ENCODE data around the gene BRD3OS. TPM values are rescaled to one million over a fixed set of nuclear protein-coding genes. Genes with fewer than 3 reads are reported as not detected.
A peak's percentile ranks its signal among the peaks of the same experiment; 100 is the strongest.

Gene BRD3OS
- total RNA-seq, 2 donors from 2014 or later = 7.0 to 7.9 TPM

DNA sequence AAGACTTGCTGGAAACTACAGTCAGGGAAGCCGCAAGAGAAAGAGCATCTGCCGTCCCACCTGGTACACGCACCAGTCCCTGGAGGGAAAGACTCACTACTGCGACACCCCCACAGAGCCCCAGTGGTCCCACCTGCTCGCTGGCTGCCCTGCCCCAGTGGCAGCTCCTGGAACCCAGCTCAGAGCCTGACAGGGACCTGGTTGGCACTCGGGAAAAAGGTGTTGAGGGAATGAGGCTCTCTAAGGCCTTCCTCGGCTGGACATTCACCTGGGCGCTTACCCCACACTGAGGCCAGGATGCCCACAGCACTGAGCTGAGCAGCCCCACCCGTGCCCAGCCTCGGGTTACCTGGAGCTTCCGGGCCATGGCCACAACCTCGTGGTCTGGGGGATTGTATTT lies 19.7 kb downstream of the BRD3OS start:
- ATAC-seq = no peak
- no peak for DNase-seq
- intact Hi-C loops (cut with DNase I) = no loop called here

DNA sequence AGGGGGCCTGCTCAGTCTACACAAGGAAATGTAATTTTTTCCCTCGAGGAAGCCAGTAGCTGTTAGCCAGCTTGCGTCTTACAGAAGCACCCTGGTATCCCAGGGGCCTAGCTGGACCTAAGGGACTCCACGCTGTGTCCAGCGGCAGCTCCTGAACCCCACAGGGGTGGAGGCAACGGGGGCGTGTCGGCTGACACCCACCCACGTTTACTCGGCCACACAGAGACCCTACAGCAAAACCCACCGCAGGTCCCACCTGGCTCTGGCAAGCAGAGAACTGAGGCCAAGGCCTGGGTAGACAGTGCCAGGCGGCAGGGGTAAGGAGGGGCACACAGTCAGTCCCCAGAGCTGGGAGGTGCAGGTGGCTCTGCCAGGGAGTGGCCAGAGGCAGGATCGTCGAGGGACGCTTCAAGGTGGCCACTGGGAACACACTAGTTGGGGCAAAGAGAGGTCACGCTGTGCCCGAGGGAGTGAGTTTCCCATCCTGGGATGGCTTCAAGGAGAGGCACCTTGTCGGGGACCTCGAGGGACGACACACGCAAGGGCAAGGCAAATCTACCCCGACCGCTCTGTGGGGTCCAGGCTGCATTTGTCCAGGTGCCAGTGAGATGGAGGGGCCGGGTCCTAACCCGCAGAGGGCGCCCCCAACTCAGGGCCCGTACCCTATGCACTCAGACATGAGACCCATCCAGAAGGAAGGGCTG lies 20.7 kb downstream of the BRD3OS start:
- DNase-seq (no peak), ATAC-seq (no peak)

GRCh38 chr9:134046894-134047681 lies 21.8 kb downstream of the BRD3OS start:
- no peak for DNase-seq
- ATAC-seq = peak in 1 of 2 donors; percentile 5
- intact Hi-C loops (cut with DNase I) = no loop called here

More for the DNA sequence above, 20.7 kb downstream of the BRD3OS start:
- intact Hi-C loops (cut with DNase I) = no loop called here

- DNase-seq (no peak), ATAC-seq (no peak)
- intact Hi-C loops (cut with DNase I) = no loop called here
Observed at GRCh38 chr9:134047868-134048581, 22.7 kb downstream of the BRD3OS start.

- ATAC-seq (peak in 1 of 2 donors; percentile 9), DNase-seq (no peak)
- intact Hi-C loops (cut with DNase I) = no loop called here
Observed at GRCh38 chr9:134048582-134048968, 23.3 kb downstream of the BRD3OS start.

DNA sequence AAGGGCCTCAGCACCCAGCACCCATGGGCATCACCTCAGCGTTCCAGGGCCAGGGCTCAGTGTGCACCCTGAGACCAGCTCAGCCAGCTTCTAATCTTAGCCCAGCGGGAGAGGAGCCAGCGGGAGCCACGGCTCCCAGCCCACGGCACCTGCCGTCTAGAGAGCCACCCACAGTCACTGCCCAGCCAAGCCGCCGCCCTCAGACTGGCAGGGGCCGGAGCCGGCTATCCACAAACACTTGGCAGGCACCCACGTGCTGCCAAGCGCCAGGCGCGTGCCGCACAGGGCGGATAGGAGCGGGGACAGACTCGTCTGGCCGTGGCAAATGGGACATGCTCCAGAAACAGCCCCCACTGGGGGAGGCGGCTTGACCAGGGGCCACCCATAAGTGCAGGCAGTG lies 24.0 kb downstream of the BRD3OS start:
- DNase-seq = no peak
- peak; percentile 74 to 89 for ATAC-seq
- intact Hi-C loops (cut with DNase I) = no loop called here

DNA sequence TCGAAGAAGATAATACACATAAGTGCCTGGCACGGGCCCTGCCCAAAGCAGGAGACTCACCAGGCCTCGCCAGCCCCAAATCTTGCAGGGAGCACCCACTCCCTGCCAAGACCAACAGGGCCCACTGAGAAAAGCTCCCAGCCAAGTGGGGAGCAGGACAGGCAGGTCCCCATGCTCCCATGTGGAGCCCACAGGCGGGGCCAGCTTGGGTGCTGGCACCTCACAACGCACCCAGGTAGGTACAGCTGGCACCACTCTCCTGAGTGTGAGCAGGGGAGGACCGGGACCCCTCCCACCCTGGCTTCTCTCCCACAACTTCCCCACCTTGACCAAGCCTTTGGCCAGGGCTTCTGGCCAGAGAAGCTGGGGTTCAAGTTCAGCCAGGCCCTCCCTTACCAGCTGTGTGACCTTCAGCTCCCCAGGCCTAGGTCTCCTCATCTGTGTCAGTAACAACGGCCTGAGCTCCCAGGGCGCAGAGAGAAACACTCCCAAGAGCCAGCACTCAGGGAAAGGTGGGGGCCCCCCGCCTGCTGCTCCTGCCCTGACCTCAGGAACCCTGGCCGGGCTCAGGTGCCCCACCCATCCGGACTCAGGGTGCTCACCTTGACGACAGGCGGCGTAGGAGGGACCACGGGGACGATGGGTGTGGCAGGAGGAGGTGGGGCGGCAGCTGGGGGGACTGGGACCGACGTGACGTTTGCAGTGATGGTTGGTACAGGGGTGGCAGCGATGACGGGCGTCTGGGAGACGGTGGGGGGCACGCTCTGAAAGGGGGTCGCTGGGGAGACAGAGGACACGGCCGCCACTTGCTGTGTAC lies 24.7 kb downstream of the BRD3OS start:
- ATAC-seq (no peak), DNase-seq (no peak)
- intact Hi-C loops (cut with DNase I) = no loop called here

DNA sequence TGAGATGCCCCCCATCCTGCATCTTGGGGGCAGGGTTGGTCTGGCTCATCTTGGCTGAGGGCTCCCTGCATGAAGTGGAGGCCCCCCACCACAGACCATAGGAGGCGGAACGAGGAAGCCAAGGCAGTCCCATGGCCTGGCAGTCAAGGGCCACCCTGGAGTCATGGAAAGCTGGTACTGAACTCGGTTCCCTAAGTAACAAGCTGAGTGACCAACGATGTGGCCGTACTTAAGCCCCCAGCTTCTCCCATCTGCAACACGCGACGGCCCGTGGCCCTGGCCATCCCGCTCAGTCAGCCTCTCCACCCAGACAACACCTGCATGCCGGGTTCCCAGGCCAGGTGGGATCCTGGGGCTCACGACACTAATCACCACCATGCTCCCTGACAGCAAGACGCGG lies 25.4 kb downstream of the BRD3OS start:
- ATAC-seq = no peak
- no peak for DNase-seq
- intact Hi-C loops (cut with DNase I) = no loop called here

DNA sequence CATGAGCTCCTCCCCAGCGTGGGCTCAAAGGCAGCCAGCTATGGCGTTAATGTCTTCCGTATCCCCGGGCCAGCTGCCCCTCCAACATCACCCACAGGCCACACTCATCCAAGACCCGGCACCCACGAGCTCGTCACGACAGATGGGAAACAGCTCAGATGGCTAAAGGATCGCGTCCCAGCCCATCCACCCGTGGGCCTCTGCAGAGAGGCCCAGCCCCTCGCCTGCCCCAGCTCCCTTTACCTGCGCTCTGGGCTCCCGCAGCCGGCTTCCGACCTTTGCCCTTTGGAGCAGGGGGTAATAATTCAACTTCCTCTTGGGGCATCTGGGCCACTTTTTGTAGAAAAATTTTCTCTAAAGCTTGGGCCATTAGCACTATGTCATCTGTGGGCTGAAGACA lies 26.0 kb downstream of the BRD3OS start:
- ATAC-seq (no peak), DNase-seq (peak; percentile 14)
- intact Hi-C loops (cut with DNase I) = no loop called here

GRCh38 chr9:134052491-134052890 lies 27.2 kb downstream of the BRD3OS start:
- DNase-seq = peak; percentile 3
- intact Hi-C loops (cut with DNase I) = no loop called here

GRCh38 chr9:134052941-134053340 lies 27.7 kb downstream of the BRD3OS start:
- ATAC-seq (no peak), DNase-seq (peak; percentile 12)
- intact Hi-C loops (cut with DNase I) = no loop called here

More at GRCh38 chr9:134052491-134052890, 27.2 kb downstream of the BRD3OS start:
- no peak for ATAC-seq

DNA sequence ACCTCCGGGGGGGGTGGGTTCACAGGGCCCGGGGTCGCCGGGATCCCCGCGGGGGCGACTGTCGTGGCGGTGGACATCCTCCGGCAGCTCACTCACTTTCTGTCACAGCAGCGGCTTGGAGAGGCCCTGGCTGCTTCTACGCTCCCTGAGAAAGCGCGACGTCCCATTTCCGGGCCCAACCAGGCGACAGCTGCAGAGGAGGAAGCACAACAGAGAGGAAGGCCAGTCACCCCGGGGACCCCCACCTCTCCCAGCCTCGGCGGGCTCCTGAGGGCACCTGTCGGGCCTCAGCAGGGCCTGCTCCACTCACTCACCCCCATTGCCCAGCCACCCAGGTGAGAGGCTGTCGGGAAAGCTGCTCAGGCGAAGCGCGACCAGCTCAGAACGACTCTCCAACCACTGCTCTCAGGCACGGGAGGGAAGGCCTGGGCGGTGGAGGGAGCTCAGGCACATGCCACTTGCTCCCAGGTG lies 28.2 kb downstream of the BRD3OS start:
- ATAC-seq = no peak
- DNase-seq = peak; percentile 21
- intact Hi-C loops (cut with DNase I) = no loop called here

GRCh38 chr9:134053941-134054761 lies 28.9 kb downstream of the BRD3OS start:
- intact Hi-C loops (cut with DNase I) = no loop called here
- ATAC-seq (no peak), DNase-seq (peak; percentile 13)

GRCh38 chr9:134054891-134055811 lies 29.9 kb downstream of the BRD3OS start:
- intact Hi-C loops (cut with DNase I) = no loop called here
- peak; percentile 11 for DNase-seq
- ATAC-seq = peak in 1 of 2 donors; percentile 1

DNA sequence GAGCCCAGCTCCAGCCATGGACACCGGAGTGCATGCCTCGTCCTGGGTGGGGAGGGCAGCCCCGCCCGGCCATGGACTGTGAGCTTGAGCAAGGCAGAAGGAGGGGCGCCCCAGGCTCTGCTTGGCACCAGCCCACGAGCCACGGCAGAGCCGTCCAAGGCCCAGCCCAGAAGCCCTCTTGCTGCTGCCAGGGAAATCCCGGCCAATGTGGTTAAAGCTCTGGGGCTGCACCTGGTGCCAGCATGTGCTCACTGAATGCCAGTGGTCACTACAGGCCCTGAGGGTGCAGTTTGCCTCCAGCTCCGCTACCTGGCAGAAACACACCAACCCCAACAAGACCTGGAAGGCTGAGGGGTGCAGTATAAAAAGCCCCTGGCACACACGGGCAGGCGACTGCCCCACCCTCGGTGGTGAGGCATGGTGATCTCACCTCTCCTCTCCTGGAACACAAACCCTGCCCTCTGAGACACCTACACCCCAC lies 30.7 kb downstream of the BRD3OS start:
- DNase-seq (peak; percentile 84), ATAC-seq (peak; percentile 90 to 92)
- intact Hi-C loops (cut with DNase I) = no loop called here

DNA sequence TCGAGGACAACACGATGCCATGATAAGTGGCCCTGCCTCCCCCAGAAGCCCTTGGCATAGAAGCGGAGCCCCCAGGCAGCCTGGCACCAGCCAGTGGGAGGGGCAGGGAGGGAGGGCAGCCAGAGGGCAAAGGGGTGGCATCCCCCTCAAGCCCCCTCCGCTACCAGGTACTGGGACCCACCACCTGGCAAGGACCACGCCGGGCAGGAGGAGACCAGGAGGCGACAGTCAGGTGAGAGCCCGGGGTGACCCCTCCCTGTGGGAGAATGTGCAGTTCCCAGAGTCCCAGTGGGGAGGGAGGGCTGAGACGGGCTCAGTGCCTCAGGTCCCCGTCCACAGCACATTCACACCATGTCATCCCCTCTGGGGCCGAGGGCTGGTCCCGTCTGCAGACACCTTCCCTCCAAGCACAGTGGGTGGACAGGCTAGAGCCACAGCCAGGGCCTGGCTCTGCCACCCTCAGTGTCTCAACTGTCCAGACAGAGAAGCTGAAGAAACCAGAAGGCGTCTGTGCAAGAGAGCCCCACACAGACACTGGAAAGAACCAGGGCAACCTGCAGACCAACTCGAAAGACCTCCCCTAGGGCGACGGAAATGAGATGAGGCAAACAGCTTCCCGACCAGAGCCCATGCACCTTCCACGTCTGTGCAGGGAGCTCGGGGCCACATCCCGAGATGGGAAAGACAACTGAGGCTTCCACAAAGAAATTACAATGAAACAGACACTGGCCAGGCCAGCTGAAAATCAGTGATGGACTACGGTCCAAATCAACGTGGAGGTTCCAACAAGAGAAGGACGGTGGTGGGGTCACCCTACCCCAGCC lies 31.4 kb downstream of the BRD3OS start:
- DNase-seq = no peak
- intact Hi-C loops (cut with DNase I) = no loop called here
- ATAC-seq = peak; percentile 2 to 9

All from left cardiac atrium (tissue), 4 donors.